Measurements from ENCODE around the gene C12orf75.
"Not testable (repeated sequence)": the region's sequence is repeated elsewhere in the genome, so short reads cannot be mapped to it uniquely, and the experiment has no call there.

Gene C12orf75

DNA sequence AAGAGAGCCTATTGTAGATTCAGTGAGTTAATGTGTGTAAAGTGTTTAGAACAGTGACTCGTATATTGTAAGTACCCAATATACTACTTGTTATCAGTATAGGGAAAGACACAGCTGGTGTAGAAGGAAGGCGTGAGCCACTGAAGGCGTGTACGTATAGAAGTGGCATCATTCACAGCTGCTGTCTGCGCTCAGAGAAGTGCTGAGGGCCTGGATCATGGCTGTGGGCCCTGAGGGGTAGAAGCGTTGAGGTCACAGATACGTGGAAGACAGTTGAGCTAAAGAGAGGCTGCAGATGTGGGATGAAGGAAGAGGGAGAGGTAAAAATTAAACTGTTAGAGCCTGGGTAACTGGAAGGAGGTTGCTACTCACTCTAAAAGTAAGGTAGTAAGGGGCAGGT is 5.9 kb downstream of the C12orf75 start:
- no peak for DNase-seq (ENCODE audit: low read depth in 2 of 2)

DNA sequence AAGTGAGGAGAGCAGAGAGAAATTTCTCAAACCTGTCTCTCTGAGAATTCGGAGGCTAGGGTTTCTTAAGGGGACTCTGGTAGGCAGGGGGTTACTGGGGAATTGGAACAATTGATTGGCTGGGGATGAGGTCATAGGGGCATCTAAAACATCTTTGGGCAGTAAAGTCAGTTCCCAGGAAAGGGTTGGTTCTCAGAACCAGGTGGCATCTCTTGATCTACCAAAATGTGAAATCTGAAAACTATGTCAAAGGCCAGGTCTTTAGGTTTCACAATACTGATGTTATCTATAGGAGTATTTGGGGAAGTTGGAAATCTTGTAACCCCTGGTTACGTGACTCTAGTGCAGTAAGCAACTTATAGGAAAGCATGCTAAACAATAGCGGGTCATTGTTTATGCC is 6.9 kb downstream of the C12orf75 start:
- DNase-seq (ENCODE audit: low read depth in 2 of 2) = no peak

DNA sequence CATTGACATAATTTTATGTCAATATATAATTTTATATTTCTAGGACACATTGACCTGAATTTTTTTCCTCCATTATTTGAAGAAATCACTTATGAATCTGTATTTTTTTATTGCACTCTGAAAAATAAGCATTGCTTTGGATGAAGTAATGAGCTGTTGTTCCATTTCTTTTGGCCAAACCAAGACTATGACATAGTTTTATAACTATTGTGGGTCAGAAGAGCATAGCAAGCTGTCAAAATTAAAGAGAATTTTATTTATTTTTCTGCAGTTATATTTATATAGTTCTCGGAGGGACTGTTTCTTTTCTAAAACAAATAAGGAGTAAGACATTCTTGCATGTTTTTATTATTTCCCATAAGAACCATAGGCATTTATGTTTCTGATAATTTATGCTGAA is 8.5 kb downstream of the C12orf75 start:
- DNase-seq (ENCODE audit: low read depth in 2 of 2) = no peak

DNA sequence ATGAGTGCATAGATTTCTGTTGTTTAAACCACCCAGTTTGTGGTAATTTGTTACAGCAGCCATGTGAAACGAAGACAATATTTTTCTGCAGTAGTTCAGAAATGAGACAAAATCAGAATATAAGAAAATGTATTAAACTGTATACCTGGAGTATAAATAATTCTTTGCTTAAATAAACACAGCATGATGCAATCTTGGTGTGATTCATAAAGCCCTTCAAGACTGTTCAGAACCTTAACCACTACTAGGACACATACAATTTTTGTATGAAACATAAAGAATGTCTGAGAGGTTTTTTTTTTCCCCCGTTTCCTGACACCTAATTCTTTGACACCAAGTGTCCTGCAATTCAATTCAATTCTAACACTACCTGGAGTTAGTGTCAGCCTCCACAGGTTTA is 10.5 kb downstream of the C12orf75 start:
- no peak for DNase-seq (ENCODE audit: low read depth in 2 of 2)

- not testable (repeated sequence) for DNase-seq (ENCODE audit: low read depth in 2 of 2)
These were observed 11.1 kb downstream of the C12orf75 start for GRCh38 chr12:105341620-105342019.

GRCh38 chr12:105342464-105342863 is 12.0 kb downstream of the C12orf75 start:
- DNase-seq (ENCODE audit: low read depth in 2 of 2) = no peak

DNA sequence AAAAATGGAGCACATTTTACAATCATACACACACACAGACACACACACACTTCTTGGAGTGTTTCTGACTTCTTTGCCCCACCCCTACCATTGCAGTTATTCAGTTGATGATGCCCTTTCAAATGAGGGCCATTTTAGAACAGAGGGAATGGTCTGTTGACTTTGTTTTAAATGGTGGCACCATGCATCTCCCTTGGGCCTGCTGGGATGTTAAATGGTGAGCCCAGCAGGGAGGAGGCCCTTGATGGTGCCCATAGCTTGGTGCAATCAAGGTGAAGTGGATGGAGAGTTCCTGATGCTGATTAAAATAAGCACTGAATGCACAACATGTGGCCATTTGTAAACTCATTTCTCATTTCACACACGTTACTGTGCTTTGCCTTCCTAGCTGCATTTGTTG is 13.3 kb downstream of the C12orf75 start:
- no peak for DNase-seq (ENCODE audit: low read depth in 2 of 2)

DNA sequence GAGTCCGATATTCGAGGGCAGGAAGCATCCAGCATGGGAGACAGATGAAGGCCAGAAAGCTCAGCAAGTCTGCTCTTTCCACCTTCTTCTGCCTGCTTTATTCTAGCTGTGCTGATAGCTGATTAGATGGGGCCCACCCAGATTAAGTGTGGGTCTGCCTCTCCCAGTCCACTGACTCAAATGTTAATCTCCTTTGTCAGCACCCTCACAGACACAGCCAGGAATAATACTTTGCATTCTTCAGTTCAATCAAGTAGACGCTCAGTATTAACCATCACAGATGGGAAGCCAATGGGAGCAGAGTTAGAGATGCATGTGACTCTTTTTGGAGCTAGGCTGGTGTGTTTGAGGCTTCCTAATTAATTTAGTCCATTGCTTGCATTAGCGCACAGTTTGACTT is 17.0 kb downstream of the C12orf75 start:
- no peak for DNase-seq (ENCODE audit: low read depth in 2 of 2)

DNA sequence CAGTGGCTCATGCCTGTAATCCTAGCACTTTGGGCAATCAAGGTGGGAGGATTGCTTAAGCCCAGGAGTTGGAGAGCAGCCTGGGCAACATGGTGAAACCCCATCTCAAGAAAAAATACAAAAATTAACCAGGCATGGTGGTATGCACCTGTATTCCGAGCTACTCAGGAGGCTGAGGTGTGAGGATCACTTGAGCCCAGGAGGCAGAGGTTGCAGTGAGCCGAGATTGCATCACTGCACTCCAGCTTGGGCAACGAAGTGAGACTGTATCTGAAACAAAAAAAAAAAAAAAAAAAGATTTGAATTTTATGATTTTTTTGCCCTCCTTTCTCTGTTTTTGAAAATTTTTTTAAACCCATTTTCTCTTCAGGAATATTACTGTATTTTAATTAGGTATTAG is 17.7 kb downstream of the C12orf75 start:
- no peak for DNase-seq (ENCODE audit: low read depth in 2 of 2)

- no peak for DNase-seq (ENCODE audit: low read depth in 2 of 2)
These were observed 18.1 kb downstream of the C12orf75 start for GRCh38 chr12:105348561-105348960.

- no peak for DNase-seq (ENCODE audit: low read depth in 2 of 2)
These were observed 18.6 kb downstream of the C12orf75 start for GRCh38 chr12:105349138-105349537.

DNA sequence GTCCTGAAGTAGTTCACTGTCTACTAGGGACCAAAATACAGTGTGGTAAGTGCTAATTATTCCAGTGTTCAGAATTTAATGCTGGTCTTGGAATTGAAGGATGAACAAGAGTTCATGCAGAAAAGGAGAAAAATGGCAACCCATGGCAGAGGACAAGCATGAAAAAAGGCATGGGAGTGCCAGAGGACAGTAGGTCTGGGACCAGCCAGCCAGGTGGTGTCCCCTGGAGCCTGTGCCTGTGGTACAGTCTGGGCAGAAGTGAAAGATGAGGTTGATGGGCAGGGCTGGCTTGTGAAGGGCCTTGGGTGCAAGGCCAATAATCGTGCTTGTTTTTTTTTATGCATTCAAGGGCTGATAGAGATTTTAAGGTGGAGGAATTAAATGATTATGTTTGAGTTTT is 21.0 kb downstream of the C12orf75 start:
- DNase-seq (ENCODE audit: low read depth in 2 of 2) = no peak

DNA sequence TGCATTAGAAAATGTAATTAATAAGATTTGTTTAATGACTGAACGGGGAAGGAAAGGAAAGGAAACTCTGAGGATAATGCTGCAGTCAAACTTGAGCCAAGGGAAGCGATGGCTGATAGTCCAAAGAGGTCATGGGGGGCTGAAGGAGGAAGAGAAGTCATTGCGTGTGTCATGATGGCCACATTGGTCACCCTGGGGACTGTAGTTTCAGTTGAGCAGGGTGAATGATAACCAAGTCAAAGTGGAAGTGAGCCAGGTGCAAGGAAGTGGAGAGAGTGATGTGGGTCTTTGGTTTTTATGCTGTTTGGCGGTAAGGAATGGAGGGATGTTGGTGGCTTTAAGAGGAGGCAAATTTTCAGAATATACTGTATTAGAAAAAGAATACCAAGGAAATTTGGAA is 21.6 kb downstream of the C12orf75 start:
- no peak for DNase-seq (ENCODE audit: low read depth in 2 of 2)

GRCh38 chr12:105352940-105353635 is 22.6 kb downstream of the C12orf75 start:
- no peak for DNase-seq (ENCODE audit: low read depth in 2 of 2)

DNA sequence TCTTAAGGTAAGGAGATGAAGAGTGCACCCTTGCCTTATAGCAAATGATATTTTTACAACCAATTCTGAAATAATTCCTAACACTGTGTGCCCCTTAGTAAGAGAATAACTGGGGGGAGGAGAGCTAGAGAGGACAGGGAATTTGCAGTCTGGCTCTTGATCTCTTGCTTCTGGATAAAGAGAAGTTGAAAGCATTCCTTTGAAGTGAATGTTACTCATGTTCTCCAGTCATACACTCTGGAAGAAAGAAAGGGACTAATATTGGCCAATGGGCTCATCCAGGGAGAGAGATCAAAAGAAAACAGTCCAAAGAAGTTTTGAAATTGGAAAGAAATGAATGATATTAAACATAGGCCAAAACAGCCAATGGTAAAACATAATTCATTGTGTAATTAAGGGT is 25.3 kb downstream of the C12orf75 start:
- no peak for DNase-seq (ENCODE audit: low read depth in 2 of 2)

DNA sequence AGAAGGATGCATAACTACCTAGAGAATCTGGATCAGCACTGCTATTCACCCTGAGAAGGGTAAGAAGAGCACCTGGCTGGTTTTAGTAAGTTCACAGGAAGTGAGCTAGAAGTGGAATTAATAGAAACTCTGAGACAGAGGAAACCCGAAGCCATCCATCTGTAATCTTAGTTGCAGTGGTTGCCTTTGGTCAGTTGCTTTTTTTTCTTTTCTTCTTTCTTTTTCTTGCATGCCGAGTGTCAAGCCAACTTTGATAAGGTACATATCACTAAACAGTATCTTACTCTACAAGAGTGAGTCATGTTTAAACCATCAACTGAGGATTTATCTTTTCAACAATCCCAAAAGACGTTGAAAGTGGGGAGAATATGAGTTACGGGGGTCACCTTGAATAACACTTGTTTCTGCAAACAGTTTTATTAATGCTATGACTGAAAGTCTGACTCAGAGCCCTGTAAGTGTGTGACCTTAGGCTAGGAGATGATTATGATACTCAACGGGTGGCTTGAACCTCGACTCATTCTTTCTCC is 26.7 kb downstream of the C12orf75 start:
- no peak for DNase-seq (ENCODE audit: low read depth in 2 of 2)

DNA sequence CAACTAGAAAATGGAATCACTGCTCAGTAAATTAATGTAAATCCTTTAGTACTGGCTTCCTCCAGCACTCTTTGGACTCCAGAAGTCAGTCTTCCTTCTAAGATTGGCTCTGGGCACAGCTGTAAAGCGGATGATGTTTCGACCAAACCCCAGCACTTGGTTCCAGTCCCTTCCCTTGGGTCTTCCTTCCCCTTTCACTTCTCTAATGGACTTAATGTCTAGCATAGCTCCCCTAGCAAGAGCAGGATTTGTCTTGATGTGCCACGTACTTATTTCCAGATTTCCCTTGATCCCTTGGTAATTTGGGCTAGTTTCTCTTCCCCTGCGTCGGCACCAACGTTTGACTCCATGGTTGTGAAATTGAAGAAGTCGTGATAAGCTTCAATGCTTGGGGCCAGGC is 28.3 kb downstream of the C12orf75 start:
- no peak for DNase-seq (ENCODE audit: low read depth in 2 of 2)

- no peak for DNase-seq (ENCODE audit: low read depth in 2 of 2)
These were observed 29.4 kb downstream of the C12orf75 start for GRCh38 chr12:105359856-105360255.

- no peak for DNase-seq (ENCODE audit: low read depth in 2 of 2)
These were observed 33.4 kb downstream of the C12orf75 start for GRCh38 chr12:105363890-105364289.

DNA sequence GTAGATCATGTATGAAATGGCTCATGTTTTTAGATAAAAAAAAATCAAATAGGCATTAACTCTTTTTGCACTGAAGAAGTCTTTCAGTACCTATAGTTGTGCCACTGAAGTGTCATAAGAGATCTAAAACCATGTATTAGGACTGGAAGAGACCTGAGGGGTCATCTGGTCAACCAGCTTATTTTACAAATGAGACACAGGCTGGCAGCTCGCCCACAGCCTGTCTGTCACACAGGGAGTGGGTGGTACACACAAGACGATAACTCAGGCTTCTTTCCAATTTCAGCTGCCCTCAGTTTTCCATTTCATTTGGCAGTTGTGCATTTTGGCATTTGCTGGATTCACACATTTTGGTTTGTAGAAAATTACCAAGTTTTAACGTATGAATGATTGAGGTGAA is 34.7 kb downstream of the C12orf75 start:
- no peak for DNase-seq (ENCODE audit: low read depth in 2 of 2)

DNA sequence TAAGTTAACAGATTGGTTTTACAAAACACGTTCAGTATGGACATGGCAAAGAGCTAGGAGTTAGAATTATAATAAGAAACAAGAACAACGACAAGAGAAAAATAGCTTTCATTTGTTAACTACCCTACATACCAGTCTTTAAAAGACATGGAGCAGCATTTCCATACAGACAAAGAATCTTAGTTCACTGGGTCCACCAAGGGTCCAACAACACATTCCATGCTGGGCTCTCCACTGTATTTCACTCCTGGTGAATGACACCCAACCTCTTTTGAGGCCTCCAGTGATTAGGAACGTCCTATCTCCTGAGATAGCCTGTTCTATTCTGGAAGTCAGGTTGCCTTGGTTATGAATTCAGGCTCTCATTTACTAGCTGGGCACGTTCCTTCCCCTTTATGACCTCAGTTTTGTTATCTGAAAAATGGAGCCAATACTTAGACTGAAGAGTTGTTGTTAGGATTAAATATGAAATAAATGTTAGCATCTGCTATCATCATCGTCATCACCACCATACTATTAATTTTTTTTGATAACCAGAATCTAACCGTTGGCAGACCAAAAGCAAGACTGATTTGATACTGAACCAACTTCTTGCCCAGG is 37.7 kb downstream of the C12orf75 start:
- no peak for DNase-seq (ENCODE audit: low read depth in 2 of 2)

DNA sequence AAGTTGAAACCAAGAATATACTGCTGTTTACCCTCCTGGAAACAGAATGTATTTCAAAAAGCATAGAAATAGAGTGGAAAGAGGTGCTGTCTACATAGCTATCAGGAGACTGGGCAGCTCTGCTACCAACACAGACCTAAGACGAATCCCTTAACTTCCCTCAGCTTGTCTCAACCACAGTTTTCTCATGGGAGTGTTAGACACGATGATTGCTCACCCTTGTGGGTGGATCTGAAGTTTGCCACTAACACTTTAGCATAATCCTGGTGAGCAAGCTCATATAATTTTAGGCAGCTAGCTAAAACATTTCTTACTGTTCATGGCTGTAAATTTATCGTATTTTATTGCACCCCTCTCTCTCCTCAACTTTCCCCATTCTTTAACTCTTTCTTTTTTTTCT is 38.5 kb downstream of the C12orf75 start:
- DNase-seq (ENCODE audit: low read depth in 2 of 2) = no peak

DNA sequence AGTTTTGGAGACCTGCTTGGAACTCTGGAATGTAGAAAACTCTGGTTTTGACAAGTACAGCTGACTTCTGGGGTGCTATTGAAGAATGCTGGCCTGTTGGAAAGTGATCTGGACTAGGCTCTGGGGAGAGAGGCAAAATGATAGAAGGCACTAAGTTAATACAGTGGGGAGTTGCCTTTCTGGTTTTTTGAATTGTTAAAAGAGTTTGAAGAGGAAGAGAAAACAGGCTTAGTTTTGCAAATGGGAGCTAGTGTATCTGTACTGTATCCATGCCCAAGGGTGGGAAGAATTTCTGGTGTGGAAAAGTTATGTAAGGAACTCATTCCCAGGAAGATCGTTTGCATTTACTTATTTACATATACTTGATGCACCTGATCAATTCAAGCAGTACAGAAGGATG is 43.8 kb downstream of the C12orf75 start:
- DNase-seq (ENCODE audit: low read depth in 2 of 2) = no peak

- no peak for DNase-seq (ENCODE audit: low read depth in 2 of 2)
These were observed 46.6 kb downstream of the C12orf75 start for GRCh38 chr12:105377077-105377476.
